Left ventricle myocardium inferior (tissue), 1 donor: ENCODE results near the gene ARHGEF4. TPM values are rescaled to one million over a fixed set of nuclear protein-coding genes. Genes with fewer than 3 reads are reported as not detected.

Experiments
- DNase-seq: peaks from one replicate; pipeline ENCODE4 v3.0.0-alpha.2; 2020
- H3K27ac ChIP-seq: fragments of 200-600 bp; replicated peaks from 2 replicates; pipeline ENCODE4 v1.8.0; 2021
- H3K27me3 ChIP-seq: fragments of 200-600 bp; 2 replicates; pipeline ENCODE4 v1.8.0; 2021; ENCODE audit warnings: low read depth
- H3K36me3 ChIP-seq: fragments of 200-600 bp; 2 replicates; pipeline ENCODE4 v1.8.0; 2021
- H3K4me1 ChIP-seq: fragments of 200-600 bp; 2 replicates; pipeline ENCODE4 v1.8.0; 2021
- H3K4me3 ChIP-seq: fragments of 200-600 bp; 2 replicates; pipeline ENCODE4 v1.8.0; 2021; ENCODE audit warnings: mild to moderate bottlenecking, moderate library complexity
- H3K9me3 ChIP-seq: fragments of 200-600 bp; replicated peaks from 2 replicates; pipeline ENCODE4 v1.8.0; 2021
- intact Hi-C: fragments of 100-400 bp; cut with micrococcal nuclease; formaldehyde crosslinking; loops from one replicate; pipeline ENCODE4 v1.11.0; 2022
- total RNA-seq: library from RNA; stranded (reverse); fragmentation: NEBNext Ultra II Directional; extraction: Animal tissue kit (Norgen Biotek cat#: 25700); gene quantifications from one replicate; pipeline ENCODE4 v1.2.1, GENCODE V29; 2021
- TF ChIP-seq, protein P1 (sequence below): fragments of 200-600 bp; IDR thresholded peaks from 2 replicates; pipeline ENCODE4 v1.8.0; 2021; ENCODE audit warnings: antibody characterized with exemption, mild to moderate bottlenecking, borderline replicate concordance
- donor health status: DM: no; HTN: yes; CAD: no; lungs with severe emphysema.

The ARHGEF4 gene
- total RNA-seq, 1 donor from 2014 or later, result 5.3 TPM

DNA sequence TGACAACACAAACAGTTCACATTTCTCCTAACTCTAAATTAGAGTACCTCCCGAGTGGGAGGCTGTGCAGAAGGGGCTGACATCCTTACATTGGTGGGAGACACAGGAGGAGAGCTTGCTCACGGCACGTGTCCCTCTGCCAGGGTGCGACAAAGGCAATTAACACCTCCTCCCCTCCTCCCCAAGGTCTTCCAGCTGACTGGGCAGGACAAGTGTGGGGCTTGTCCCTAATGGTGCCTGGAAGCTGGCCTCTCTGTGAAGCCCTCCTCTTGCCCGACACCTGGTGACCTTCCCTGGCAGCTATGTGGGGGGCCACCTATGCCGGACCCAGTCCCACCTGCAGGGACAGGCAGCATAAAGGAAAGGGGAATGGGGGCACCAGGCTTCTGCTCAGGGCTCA, 199.6 kb downstream of the ARHGEF4 start:
- no peaks in the 10 kb centered on the region for H3K9me3 ChIP-seq
- no peak overlapping the region for H3K4me3 ChIP-seq
- intact Hi-C loops, result no loop called here
- H3K4me1 ChIP-seq, result peaks cover 18% of the 10 kb centered on the region
- H3K36me3 ChIP-seq, result no peaks in the 10 kb centered on the region
- TF ChIP-seq, protein P1, sequence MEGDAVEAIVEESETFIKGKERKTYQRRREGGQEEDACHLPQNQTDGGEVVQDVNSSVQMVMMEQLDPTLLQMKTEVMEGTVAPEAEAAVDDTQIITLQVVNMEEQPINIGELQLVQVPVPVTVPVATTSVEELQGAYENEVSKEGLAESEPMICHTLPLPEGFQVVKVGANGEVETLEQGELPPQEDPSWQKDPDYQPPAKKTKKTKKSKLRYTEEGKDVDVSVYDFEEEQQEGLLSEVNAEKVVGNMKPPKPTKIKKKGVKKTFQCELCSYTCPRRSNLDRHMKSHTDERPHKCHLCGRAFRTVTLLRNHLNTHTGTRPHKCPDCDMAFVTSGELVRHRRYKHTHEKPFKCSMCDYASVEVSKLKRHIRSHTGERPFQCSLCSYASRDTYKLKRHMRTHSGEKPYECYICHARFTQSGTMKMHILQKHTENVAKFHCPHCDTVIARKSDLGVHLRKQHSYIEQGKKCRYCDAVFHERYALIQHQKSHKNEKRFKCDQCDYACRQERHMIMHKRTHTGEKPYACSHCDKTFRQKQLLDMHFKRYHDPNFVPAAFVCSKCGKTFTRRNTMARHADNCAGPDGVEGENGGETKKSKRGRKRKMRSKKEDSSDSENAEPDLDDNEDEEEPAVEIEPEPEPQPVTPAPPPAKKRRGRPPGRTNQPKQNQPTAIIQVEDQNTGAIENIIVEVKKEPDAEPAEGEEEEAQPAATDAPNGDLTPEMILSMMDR, result no peak
- no peak for DNase-seq
- peaks cover 79% of the 10 kb centered on the region for H3K27me3 ChIP-seq
- H3K27ac ChIP-seq, result no peak overlapping the region

DNA sequence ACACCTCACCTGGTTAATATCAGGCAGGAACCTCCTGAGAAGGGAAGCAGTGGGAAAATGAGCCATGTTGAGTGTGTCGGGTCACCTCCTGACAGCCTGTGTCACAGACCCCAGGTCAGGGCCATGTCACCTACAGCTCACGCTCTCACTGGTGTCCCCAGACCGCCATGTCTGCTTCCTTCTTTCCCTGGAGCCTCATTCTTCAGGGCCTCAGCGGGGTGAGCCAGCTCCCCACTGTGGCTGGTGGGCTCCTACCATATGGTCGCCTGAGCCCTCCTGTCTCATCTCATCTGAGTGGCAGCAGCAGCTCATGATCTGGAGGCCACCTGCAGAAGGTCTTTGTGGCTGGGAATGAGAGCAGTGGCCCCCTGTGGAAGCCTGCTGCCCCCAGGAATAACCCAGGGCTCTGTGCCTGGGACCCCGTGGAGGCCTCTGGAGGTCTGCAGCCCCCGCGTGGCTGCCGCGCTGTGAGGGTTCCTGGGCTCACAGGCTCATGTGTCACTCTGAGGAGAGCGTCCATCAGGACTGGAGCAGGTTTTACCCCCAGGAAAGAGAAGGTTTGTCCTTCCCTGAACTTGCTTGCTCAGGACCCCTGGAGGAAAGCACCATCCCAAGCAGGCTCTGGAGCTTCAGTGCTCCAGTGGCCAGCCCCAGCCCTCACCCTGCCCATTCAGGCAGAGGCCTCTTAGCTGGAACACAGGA, 200.1 kb downstream of the ARHGEF4 start:
- DNase-seq, result no peak
- H3K36me3 ChIP-seq, result no peaks in the 10 kb centered on the region
- H3K4me3 ChIP-seq, result no peak overlapping the region
- intact Hi-C loops, result no loop called here
- TF ChIP-seq, protein P1, result no peak
- H3K4me1 ChIP-seq, result peaks cover 18% of the 10 kb centered on the region
- H3K27me3 ChIP-seq, result peaks cover 85% of the 10 kb centered on the region
- no peaks in the 10 kb centered on the region for H3K9me3 ChIP-seq
- H3K27ac ChIP-seq, result no peak overlapping the region

DNA sequence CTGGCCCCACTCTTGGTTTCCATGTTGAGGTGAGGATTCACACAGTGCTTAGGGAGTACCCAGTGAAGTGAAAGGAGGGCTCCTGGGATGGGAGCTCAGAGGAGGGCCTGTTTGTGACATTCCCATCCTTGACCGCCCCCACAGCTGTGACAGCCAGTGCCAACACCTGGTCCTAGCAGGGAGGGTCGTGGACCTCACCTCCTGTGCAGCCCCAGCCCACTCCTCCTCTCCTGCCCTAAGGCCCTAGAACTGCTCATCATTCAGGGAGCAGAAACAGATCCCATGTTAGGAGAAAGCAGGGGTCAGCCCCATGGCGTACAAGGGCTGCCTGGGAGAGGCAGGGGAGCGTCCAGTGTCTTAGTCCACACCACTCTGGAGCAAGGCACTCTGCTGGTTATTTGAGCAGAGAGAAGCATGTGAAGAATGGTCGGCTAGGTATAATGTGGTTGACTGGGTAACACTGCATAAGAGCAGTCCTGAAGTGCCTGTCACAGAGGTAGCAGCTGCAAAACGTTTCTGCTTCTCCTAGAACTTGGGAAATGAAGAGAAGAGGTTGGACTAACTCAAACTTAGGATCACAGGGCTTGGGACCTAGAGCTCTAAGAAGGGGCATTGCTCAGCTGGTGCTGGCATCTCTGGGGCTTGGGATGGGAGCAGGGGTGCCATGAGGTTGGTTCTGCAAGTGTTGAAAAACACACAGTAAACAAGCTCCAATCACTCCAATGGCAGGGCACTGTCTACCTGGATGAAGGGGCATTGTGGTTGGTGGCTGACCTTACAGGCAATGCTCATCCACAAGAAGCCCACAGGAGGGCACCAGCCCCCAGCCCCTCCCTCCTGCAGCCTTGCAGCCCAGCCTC, 200.9 kb downstream of the ARHGEF4 start:
- intact Hi-C loops, result no loop called here
- Histone ChIP-seq H3K27me3 (peaks cover 85% of the 10 kb centered on the region), H3K4me1 (peaks cover 18% of the 10 kb centered on the region), H3K36me3 (no peaks in the 10 kb centered on the region), H3K4me3 (no peak overlapping the region), H3K27ac (no peak overlapping the region), H3K9me3 (no peaks in the 10 kb centered on the region)
- TF ChIP-seq, protein P1, result no peak
- DNase-seq, result no peak

DNA sequence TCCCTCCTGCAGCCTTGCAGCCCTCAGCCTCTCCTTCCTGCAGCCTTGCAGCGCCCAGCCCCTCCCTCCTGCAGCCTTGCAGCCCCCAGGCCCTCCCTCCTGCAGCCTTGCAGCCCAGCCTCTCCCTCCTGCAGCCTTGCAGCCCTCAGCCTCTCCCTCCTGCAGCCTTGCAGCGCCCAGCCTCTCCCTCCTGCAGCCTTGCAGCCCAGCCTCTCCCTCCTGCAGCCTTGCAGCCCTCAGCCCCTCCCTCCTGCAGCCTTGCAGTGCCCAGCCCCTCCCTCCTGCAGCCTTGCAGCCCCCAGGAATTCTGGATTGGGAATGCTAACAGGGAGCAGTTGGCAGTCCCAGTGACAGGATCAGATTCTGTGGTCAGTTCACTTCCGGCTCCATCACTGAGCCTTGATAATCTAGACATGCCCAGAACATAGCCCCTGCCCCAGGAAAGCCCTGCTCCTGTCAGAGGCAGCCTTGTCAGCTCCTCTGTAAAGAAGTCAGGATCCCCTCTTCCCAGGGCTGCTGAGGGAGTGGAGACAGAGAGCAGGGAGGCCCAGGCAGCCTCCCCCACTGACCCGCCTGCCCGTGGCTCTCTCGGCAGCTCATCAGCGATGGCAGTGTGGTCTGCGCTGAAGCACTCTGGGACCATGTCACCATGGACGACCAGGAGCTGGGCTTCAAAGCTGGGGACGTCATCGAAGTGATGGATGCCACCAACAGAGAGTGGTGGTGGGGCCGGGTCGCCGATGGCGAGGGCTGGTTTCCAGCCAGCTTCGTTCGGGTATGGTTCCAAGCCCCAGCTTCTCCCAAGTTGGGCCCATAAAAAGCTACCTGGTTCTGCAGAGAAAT, 201.8 kb downstream of the ARHGEF4 start:
- DNase-seq, result no peak
- Histone ChIP-seq H3K4me3 (no peak overlapping the region), H3K4me1 (peaks cover 18% of the 10 kb centered on the region), H3K9me3 (no peaks in the 10 kb centered on the region), H3K36me3 (no peaks in the 10 kb centered on the region), H3K27ac (no peak overlapping the region), H3K27me3 (peaks cover 79% of the 10 kb centered on the region)
- intact Hi-C loops, result no loop called here
- TF ChIP-seq, protein P1, result no peak

DNA sequence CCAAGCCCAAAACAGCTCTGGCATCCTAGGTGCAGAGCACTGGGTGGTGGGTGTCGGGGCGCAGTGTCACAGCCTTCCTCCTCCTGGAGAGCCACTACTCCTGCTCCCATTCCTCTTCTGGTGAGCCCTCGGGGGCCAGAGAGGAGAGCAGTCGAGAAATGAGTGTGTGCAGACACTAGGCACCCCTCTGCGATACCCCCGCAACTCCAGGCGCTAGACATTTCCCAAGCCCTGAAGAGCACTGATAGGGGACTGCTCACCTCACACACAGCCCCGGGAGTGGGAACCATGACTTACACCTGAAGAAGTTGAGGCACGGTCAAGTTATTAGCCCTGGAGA, 202.4 kb downstream of the ARHGEF4 start:
- peaks cover 73% of the 10 kb centered on the region for H3K27me3 ChIP-seq
- no peak for DNase-seq
- H3K9me3 ChIP-seq, result no peaks in the 10 kb centered on the region
- peaks cover 18% of the 10 kb centered on the region for H3K4me1 ChIP-seq
- TF ChIP-seq, protein P1, result no peak
- no peak overlapping the region for H3K4me3 ChIP-seq
- no peak overlapping the region for H3K27ac ChIP-seq
- intact Hi-C loops, result no loop called here
- H3K36me3 ChIP-seq, result no peaks in the 10 kb centered on the region
